Spleen (tissue), 7 donors: ENCODE results near the gene TMEM37.

Experiments used
- CTCF ChIP-seq, 11 experiments: fragments of 200-600 bp in 7 of 11; fragments of 450-650 bp in 4 of 11; sonication (generic) in 4 of 11; IDR thresholded peaks in 8 of 11; conservative IDR thresholded peaks in 3 of 11; 1 replicate in 7 of 11; 2 replicates in 4 of 11; pipeline versions ENCODE4 v1.4.0 to v1.8.0; 2016 to 2021; ENCODE audit warnings: antibody characterized with exemption in 11 of 11, inconsistent platforms in 4 of 11, mild to moderate bottlenecking in 1 of 11
- POLR2A ChIP-seq, 3 donors: fragments of 450-650 bp; IDR thresholded peaks; one replicate each; pipeline ENCODE4 v1.5.1; 2017; ENCODE audit warnings: antibody characterized with exemption in 3 of 3, mild to moderate bottlenecking in 1 of 3
- POLR2AphosphoS5 ChIP-seq, 3 donors: sonication (generic); formaldehyde crosslinking; IDR thresholded peaks; one replicate each; pipeline ENCODE4 v1.5.1; 2017; ENCODE audit warnings: antibody characterized with exemption in 3 of 3
- donor health status: DM: no; HTN: no; CAD: no; lungs with moderate emphysema.
- donor health status: DM: no; HTN: no; CAD: no.
- donor health status: DM: no; HTN: no; CAD: no.

DNA sequence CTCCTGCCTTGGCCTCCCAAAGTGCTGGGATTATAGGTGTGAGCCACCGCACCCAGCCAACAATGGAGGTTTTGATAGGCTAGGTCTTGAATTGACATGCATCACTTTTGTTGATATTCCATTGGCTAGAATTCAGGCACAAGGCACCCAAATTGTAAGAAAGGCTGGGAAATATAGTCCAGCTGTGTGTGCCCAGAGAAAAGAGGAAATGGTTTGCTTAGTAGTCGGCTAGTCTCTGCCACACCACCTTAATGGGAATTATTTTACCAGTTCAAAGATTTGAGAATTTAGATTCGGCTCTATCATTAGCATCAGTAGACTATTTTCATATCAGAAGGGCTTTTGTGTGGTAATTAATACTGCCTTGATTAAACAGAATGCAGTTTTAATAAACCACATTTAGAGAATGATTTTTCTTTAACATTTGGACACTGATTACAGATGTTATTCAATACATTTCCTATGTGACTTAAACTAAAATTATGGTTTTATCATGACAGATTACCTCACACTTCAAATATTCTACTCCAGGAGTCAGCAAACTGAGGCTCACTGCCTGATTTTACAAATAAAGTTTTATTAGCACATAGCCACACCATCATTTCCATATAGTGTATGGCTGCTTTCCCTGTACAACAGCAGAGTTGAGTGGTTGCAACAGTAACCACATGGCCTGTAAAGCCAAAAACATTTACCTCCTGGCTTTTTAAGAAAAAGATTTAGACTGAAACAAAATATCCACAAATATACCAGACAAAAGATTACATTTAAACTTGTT lies 37.5 kb upstream of the TMEM37 start:
- TF ChIP-seq CTCF (IDR thresholded peaks at IDR 0.05 in 8 of 11, conservative IDR thresholded peaks at IDR 0.05 in 3 of 11) = no peak
- TF ChIP-seq POLR2A (IDR thresholded peaks at IDR 0.05) = no peak
- TF ChIP-seq POLR2AphosphoS5 (IDR thresholded peaks at IDR 0.05) = no peak
